ENCODE data around the gene CCDC13.

CCDC13 gene

GRCh38 chr3:42732829-42733459, 40.1 kb downstream of the CCDC13 start:
- no peak for FAIRE-seq

GRCh38 chr3:42732196-42732828, 40.7 kb downstream of the CCDC13 start:
- no peak for FAIRE-seq

DNA sequence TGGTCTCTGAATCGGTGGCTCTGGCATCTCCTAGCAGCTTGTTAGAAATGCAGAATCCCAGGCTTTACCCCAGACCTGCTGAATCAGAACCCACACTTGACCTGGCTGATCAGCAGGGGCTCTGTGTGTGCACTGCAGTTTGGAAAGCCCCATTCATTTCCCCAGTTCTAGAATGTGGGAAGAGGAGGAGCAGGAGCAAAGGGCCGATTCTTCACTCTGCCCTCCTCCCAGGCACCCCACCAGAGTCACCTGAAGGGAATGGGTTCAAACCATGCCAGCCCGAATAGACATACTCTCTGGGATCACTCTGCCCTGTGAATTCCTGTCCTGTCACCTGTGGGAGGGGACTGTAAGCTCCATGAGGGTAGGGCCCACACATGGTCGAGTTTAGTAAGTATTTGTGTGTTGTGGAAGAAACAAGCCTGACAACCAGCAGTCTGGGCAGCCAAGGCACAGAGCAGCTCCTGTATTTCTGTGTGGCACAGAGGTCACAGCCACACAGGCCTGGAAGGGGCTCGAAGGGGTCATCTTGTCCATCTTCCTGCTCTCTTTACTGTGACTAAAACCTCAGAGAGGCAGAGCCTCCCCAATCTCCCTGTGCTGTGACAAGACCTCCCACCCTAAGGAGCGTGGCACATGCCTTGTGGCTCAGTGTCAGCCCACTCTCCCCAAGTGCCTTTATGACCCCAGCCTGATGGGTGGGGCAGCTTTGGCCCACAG, 41.4 kb downstream of the CCDC13 start:
- FAIRE-seq = no peak

GRCh38 chr3:42730706-42731420, 42.2 kb downstream of the CCDC13 start:
- no peak for FAIRE-seq

DNA sequence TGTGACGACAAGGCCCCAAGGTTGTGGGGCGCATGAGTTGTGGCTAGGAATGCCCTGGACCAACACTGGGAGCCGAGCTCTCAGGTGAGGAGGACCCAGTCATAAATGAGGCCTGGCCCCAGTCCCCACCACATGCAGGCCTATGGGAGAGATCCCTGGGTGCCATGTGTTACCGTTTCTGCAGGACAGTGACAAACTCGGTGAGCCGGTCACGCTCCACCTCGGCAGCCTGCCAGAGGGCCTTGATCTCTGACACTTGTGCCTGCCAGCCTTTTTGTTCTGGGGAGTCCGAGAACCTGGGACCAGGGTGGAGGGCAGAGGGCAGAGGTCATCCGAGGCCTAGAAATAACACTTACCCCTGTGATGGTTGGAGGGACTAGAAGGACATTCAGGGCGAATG, 42.8 kb downstream of the CCDC13 start:
- no peak for FAIRE-seq

DNA sequence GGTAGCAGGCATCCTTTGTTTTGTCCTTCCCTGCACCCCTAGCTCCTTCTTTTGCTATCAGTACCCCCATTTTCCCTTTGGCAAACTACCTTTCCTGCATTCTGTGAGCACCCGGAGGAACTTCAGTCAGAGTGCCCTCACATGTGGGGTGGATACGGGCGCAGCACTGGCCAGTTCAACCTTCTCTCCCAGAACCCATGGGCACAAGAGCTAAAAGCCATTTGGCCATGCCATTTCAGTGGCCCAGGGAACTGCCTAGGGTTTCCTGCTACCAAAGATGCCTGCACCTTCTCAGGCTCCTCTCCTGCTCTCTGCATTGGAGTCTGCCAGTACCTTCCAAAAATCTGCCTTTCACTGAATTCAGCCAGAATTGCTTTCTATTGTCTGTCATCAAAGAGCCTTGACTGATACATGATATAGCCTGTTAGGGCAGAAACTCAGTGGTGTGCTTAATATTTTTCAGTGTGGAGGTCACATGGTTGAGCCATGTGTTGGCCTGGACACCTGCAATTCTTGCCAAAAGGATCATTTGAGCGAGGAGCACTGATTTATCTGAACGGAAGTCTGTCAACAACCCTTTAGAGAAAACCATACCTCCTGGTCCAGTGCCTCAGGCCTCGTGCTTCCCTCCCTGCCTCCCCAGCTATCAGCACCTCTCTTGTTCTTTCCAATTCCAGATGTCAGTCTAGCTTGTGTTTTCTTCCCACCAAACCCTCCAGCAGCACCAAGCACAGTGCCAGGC, 43.5 kb downstream of the CCDC13 start:
- FAIRE-seq = no peak

DNA sequence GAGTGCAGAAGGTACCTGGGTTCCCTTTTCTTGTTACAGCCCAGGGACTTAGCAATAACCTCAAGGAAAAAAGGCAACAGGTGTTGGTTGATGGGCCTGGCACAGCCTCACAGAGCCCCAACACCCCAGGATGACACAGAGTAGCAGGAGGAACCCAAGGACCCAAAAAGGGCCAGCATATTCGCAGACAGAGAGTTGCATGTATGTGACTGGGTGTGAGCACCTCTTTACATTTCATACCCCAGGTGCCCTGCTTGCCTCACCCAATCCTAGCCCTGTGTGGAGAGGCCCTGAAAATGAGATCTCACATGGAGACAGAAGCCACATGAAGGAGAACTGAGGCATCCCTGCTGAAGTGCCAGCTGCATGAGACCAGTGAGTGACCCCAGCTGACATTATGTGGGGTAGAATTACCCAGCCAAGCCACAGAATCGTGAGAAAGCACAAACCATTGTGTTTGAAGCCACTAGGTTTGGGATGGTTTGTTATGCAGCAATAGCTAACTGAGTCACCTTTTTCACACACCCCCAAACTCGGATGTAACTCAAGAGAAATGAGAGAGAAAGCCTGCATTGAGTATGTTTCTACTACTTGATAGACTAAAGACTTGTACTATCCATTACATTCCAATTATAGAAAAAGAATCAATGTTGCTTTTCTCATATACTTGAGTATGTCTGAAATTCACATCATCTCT, 44.2 kb downstream of the CCDC13 start:
- no peak for FAIRE-seq

- no peak for FAIRE-seq
Measured at GRCh38 chr3:42728056-42728455, 45.0 kb downstream of the CCDC13 start.

DNA sequence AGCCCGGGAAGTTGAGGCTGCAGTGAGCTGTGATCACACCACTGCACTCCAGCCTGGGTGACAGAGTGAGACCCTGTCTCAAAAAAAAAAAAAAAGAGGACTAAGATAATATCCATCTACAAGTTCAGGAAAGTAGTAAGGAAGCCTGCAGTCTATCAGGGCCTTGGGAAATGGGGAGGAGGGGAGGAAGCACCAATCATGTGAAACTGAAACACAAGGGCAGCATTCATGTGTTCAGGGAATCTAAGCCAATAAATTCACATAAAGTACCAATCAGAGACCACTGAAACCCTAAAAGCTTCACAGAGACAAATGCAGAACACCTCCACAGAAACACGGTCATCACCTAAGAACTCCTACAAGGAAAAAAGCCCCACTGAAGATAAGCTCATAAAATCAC, 47.6 kb downstream of the CCDC13 start:
- no peak for FAIRE-seq

GRCh38 chr3:42723219-42723618, 49.8 kb downstream of the CCDC13 start:
- no peak for FAIRE-seq
